Parathyroid adenoma (tissue), 2 donors: ENCODE measurements around the gene SLC9A8.

Source experiments
- H2AFZ ChIP-seq: fragments of 300-600 bp; sonication (generic); one replicate; pipeline ENCODE4 v1.7.0; 2017; ENCODE audit warnings: antibody characterized with exemption, mild to moderate bottlenecking
- H3K27ac ChIP-seq: fragments of 300-600 bp; sonication (generic); one replicate; pipeline ENCODE4 v1.7.0; 2017
- H3K27me3 ChIP-seq: fragments of 300-600 bp; sonication (generic); one replicate; pipeline ENCODE4 v1.7.0; 2017; ENCODE audit warnings: low read length; ENCODE audit not compliant: control insufficient read depth, insufficient read depth
- H3K36me3 ChIP-seq: fragments of 300-600 bp; sonication (generic); one replicate; pipeline ENCODE4 v1.7.0; 2017; ENCODE audit warnings: low read length; ENCODE audit not compliant: control insufficient read depth, insufficient read depth
- H3K4me1 ChIP-seq: fragments of 300-600 bp; sonication (generic); one replicate; pipeline ENCODE4 v1.7.0; 2017; ENCODE audit warnings: control low read depth
- H3K4me2 ChIP-seq: fragments of 300-600 bp; sonication (generic); one replicate; pipeline ENCODE4 v1.7.0; 2017; ENCODE audit warnings: low read length
- H3K4me3 ChIP-seq: fragments of 300-600 bp; sonication (generic); one replicate; pipeline ENCODE4 v1.7.0; 2017; ENCODE audit warnings: low read depth, low read length
- H3K79me2 ChIP-seq: fragments of 300-600 bp; sonication (generic); one replicate; pipeline ENCODE4 v1.7.0; 2017; ENCODE audit warnings: control low read depth
- H3K9ac ChIP-seq: fragments of 300-600 bp; sonication (generic); one replicate; pipeline ENCODE4 v1.7.0; 2017; ENCODE audit warnings: mild to moderate bottlenecking
- H3K9me3 ChIP-seq: fragments of 300-600 bp; sonication (generic); one replicate; pipeline ENCODE4 v1.7.0; 2017; ENCODE audit warnings: low read length; ENCODE audit not compliant: control insufficient read depth
- TF ChIP-seq, protein P1 (sequence below): fragments of 300-600 bp; sonication (generic); IDR thresholded peaks from one replicate; pipeline ENCODE4 v1.7.0; 2017; ENCODE audit warnings: antibody characterized with exemption, mild to moderate bottlenecking
- donor health status: primary hyperparathyroidism.

Gene SLC9A8

DNA sequence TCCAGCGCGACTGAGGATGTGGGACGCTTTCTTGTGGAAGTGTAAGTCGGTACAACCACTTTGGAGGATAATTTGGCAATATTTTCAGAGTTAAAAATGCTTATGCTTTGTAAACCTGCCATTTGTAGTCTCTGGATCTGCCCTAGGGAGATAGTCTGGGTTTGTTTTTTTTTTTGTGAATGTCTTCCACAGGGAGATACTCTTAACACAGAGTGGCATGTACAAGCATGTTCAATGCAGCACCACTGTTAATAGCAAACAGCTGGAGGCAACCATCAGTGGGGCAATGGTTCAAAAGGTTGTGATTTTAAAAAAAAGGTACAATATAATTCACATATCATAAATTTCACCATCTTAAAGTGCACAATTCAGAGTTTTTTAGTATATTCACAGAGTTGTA is 22.4 kb downstream of the SLC9A8 start:
- no peak overlapping the region for H3K4me2 ChIP-seq
- no peak overlapping the region for H3K27ac ChIP-seq
- H2AFZ ChIP-seq = no peak overlapping the region
- TF ChIP-seq, protein P1, sequence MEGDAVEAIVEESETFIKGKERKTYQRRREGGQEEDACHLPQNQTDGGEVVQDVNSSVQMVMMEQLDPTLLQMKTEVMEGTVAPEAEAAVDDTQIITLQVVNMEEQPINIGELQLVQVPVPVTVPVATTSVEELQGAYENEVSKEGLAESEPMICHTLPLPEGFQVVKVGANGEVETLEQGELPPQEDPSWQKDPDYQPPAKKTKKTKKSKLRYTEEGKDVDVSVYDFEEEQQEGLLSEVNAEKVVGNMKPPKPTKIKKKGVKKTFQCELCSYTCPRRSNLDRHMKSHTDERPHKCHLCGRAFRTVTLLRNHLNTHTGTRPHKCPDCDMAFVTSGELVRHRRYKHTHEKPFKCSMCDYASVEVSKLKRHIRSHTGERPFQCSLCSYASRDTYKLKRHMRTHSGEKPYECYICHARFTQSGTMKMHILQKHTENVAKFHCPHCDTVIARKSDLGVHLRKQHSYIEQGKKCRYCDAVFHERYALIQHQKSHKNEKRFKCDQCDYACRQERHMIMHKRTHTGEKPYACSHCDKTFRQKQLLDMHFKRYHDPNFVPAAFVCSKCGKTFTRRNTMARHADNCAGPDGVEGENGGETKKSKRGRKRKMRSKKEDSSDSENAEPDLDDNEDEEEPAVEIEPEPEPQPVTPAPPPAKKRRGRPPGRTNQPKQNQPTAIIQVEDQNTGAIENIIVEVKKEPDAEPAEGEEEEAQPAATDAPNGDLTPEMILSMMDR = no peak
- no peaks in the 10 kb centered on the region for H3K79me2 ChIP-seq
- H3K4me1 ChIP-seq = no peaks in the 10 kb centered on the region
- no peaks in the 10 kb centered on the region for H3K36me3 ChIP-seq
- H3K9ac ChIP-seq = no peak overlapping the region
- no peaks in the 10 kb centered on the region for H3K27me3 ChIP-seq
- H3K4me3 ChIP-seq = no peak overlapping the region
- no peaks in the 10 kb centered on the region for H3K9me3 ChIP-seq

DNA sequence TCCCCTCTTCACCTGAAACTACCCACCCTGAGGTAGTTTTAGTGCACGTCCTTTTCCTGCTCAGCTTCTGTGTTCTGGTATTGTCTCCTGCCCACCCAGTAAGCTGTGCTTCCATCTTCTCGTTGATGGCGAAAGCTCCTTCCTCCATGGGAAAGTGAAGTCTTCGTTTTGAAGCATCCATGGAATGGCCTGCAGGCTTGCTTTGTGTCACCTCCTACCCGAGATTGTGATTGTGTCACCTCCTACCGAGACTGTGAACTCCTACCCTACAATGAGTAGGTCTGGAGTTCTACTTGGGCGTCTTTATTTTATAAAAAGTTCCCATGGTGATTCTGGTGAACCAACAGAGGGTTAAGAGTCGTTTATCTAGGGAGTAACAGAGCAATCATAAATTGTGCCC is 25.9 kb downstream of the SLC9A8 start:
- Histone ChIP-seq H3K79me2 (no peaks in the 10 kb centered on the region), H3K4me2 (no peak overlapping the region), H3K9ac (no peak overlapping the region), H3K4me3 (no peak overlapping the region), H3K9me3 (no peaks in the 10 kb centered on the region), H2AFZ (no peak overlapping the region), H3K27ac (no peak overlapping the region), H3K4me1 (no peaks in the 10 kb centered on the region), H3K36me3 (no peaks in the 10 kb centered on the region), H3K27me3 (no peaks in the 10 kb centered on the region)
- TF ChIP-seq, protein P1 = no peak

GRCh38 chr20:49843139-49843538 is 30.5 kb downstream of the SLC9A8 start:
- Histone ChIP-seq H3K4me3 (no peak overlapping the region), H3K36me3 (no peaks in the 10 kb centered on the region), H3K9me3 (no peaks in the 10 kb centered on the region), H3K4me1 (peaks cover 5% of the 10 kb centered on the region), H3K4me2 (no peak overlapping the region), H3K27ac (no peak overlapping the region), H3K27me3 (no peaks in the 10 kb centered on the region), H2AFZ (no peak overlapping the region), H3K79me2 (no peaks in the 10 kb centered on the region), H3K9ac (no peak overlapping the region)
- TF ChIP-seq, protein P1 = no peak

DNA sequence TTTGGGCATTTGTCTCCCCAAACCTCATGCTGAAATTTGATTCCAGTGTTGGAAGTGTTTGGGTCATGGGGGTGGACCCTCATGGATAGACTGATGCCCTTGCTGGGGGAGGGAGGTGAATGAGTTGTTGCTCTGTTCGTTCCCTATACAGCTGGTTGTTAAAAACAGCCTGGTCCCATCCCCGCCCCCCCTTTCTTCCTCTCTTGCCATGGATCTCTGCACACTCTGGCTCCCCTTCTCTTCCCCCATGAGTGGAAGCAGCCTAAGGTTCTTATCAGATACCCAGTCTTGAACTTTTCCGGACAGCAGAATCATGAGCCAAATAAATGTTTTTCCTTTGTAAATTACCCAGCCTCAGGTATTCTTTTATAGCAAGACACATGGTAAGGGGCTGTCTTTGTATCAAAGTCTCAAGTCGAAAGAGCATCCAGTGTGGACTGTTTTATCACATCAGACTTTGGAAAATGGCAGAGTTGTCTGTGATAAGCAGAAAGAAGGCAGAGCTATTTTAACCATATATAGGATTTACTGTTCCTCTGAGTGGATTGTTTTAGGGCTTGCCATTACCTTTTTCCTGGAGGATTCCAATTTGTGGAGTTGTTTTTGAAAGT is 31.2 kb downstream of the SLC9A8 start:
- H3K4me2 ChIP-seq = no peak overlapping the region
- H3K4me1 ChIP-seq = peaks cover 5% of the 10 kb centered on the region
- no peaks in the 10 kb centered on the region for H3K27me3 ChIP-seq
- H3K9ac ChIP-seq = no peak overlapping the region
- no peak overlapping the region for H3K27ac ChIP-seq
- H3K4me3 ChIP-seq = no peak overlapping the region
- TF ChIP-seq, protein P1 = no peak
- H3K9me3 ChIP-seq = no peaks in the 10 kb centered on the region
- H3K79me2 ChIP-seq = no peaks in the 10 kb centered on the region
- H3K36me3 ChIP-seq = no peaks in the 10 kb centered on the region
- no peak overlapping the region for H2AFZ ChIP-seq

- Histone ChIP-seq H2AFZ (no peak overlapping the region), H3K27ac (no peak overlapping the region), H3K9ac (no peak overlapping the region), H3K79me2 (no peaks in the 10 kb centered on the region), H3K4me1 (peaks cover 5% of the 10 kb centered on the region), H3K36me3 (no peaks in the 10 kb centered on the region), H3K4me3 (no peak overlapping the region), H3K9me3 (no peaks in the 10 kb centered on the region), H3K4me2 (no peak overlapping the region), H3K27me3 (no peaks in the 10 kb centered on the region)
- TF ChIP-seq, protein P1 = no peak
Observed at GRCh38 chr20:49845060-49845459, 32.4 kb downstream of the SLC9A8 start.
